Mesenchymal stem cell (in vitro differentiated cells and primary cell): ENCODE results near the gene OGA.

Source experiments
- DNase-seq: peaks from one replicate; pipeline ENCODE4 v3.0.0-alpha.2; 2013
- H2AFZ ChIP-seq: one replicate; pipeline ENCODE4 v1.6.1; 2013; ENCODE audit warnings: low read depth, mild to moderate bottlenecking, control low read depth, inconsistent platforms, low read length, moderate library complexity
- H2AK5ac ChIP-seq: 2 replicates; pipeline ENCODE4 v1.6.1; 2013; ENCODE audit warnings: low read length, moderate library complexity, mild to moderate bottlenecking, inconsistent platforms; ENCODE audit not compliant: severe bottlenecking
- H2BK120ac ChIP-seq: one replicate; pipeline ENCODE4 v1.6.1; 2013; ENCODE audit warnings: low read depth, mild to moderate bottlenecking, inconsistent platforms, low read length, moderate library complexity
- H2BK12ac ChIP-seq, 2 experiments: one replicate each; pipeline ENCODE4 v1.6.1; 2013; ENCODE audit warnings: inconsistent platforms in 2 of 2, low read length in 2 of 2, mild to moderate bottlenecking in 2 of 2, moderate library complexity in 2 of 2, control low read depth in 1 of 2
- H2BK15ac ChIP-seq: one replicate; pipeline ENCODE4 v1.6.1; 2013; ENCODE audit warnings: mild to moderate bottlenecking, low read depth, inconsistent platforms; ENCODE audit not compliant: poor library complexity, severe bottlenecking
- H2BK5ac ChIP-seq: 2 replicates; pipeline ENCODE4 v1.6.1; 2013; ENCODE audit warnings: low read depth, mild to moderate bottlenecking, low read length, control low read depth, inconsistent platforms; ENCODE audit not compliant: poor library complexity, severe bottlenecking
- H3K14ac ChIP-seq, 2 experiments: one replicate each; pipeline ENCODE4 v1.6.1; 2013; ENCODE audit warnings: inconsistent platforms in 2 of 2, low read length in 2 of 2, control low read depth in 1 of 2, mild to moderate bottlenecking in 1 of 2, moderate library complexity in 1 of 2
- H3K18ac ChIP-seq, 2 experiments: one replicate each; pipeline ENCODE4 v1.6.1; 2013; ENCODE audit warnings: inconsistent platforms in 2 of 2, low read length in 2 of 2, control low read depth in 1 of 2, low read depth in 1 of 2, mild to moderate bottlenecking in 1 of 2
- H3K23ac ChIP-seq, 2 experiments: one replicate each; pipeline ENCODE4 v1.6.1; 2013; ENCODE audit warnings: inconsistent platforms in 2 of 2, low read length in 2 of 2, mild to moderate bottlenecking in 2 of 2, moderate library complexity in 2 of 2, control low read depth in 1 of 2
- H3K27ac ChIP-seq: 2 replicates; pipeline ENCODE4 v1.5.1; 2013; ENCODE audit warnings: mild to moderate bottlenecking, moderate library complexity, low read length, control low read depth, inconsistent platforms; ENCODE audit not compliant: poor library complexity, severe bottlenecking
- H3K27me3 ChIP-seq, 2 experiments: 2 replicates each; pipeline versions ENCODE4 v1.6.1 to v1.7.0; 2013; ENCODE audit warnings: low read length in 2 of 2, mild to moderate bottlenecking in 2 of 2, moderate library complexity in 2 of 2, control low read depth in 1 of 2, inconsistent platforms in 1 of 2; ENCODE audit not compliant: control insufficient read depth in 1 of 2, insufficient read depth in 1 of 2
- H3K36me3 ChIP-seq, 2 experiments: 2 replicates each; pipeline versions ENCODE4 v1.6.1 to v1.7.0; 2013; ENCODE audit warnings: low read length in 2 of 2, control low read depth in 1 of 2, inconsistent platforms in 1 of 2, low read depth in 1 of 2, mild to moderate bottlenecking in 1 of 2; ENCODE audit not compliant: insufficient read depth in 2 of 2, control insufficient read depth in 1 of 2
- H3K4ac ChIP-seq, 2 experiments: one replicate each; pipeline ENCODE4 v1.6.1; 2013; ENCODE audit warnings: inconsistent platforms in 2 of 2, low read length in 2 of 2, mild to moderate bottlenecking in 2 of 2, moderate library complexity in 2 of 2, control low read depth in 1 of 2, low read depth in 1 of 2
- H3K4me1 ChIP-seq: 2 replicates; pipeline ENCODE4 v1.6.1; 2013; ENCODE audit warnings: low read depth, low read length, control low read depth; ENCODE audit not compliant: control insufficient read depth, insufficient read depth
- H3K4me2 ChIP-seq: 2 replicates; pipeline ENCODE4 v1.6.1; 2013; ENCODE audit warnings: low read length, mild to moderate bottlenecking, inconsistent platforms; ENCODE audit not compliant: poor library complexity, severe bottlenecking
- H3K4me3 ChIP-seq, 2 experiments: 2 replicates each; pipeline versions ENCODE4 v1.5.1 to v1.7.0; 2013; ENCODE audit warnings: low read length in 2 of 2, mild to moderate bottlenecking in 2 of 2, control low read depth in 1 of 2, low read depth in 1 of 2; ENCODE audit not compliant: insufficient read depth in 1 of 2
- H3K79me1 ChIP-seq: replicated peaks from 2 replicates; pipeline ENCODE4 v1.6.1; 2013; ENCODE audit warnings: mild to moderate bottlenecking, control low read depth, low read length, inconsistent platforms; ENCODE audit not compliant: poor library complexity, severe bottlenecking
- H3K9ac ChIP-seq: 2 replicates; pipeline ENCODE4 v1.7.0; 2013; ENCODE audit warnings: mild to moderate bottlenecking, low read length, moderate library complexity
- H3K9me3 ChIP-seq: 2 replicates; pipeline ENCODE4 v1.7.0; 2013; ENCODE audit warnings: mild to moderate bottlenecking, low read length; ENCODE audit not compliant: control insufficient read depth
- H4K8ac ChIP-seq: one replicate; pipeline ENCODE4 v1.6.1; 2013; ENCODE audit warnings: inconsistent platforms, mild to moderate bottlenecking, low read length, moderate library complexity
- H4K91ac ChIP-seq: one replicate; pipeline ENCODE4 v1.6.1; 2013; ENCODE audit warnings: mild to moderate bottlenecking, low read length, inconsistent platforms
- WGBS: methylation state at CpG from one replicate; pipeline ENCODE4 v1.1.7; 2013; ENCODE audit warnings: mixed read lengths; 5-methylcytosine and 5-hydroxymethylcytosine counted together

The OGA gene

GRCh38 chr10:101778151-101778780, 40.0 kb downstream of the OGA start:
- H4K8ac ChIP-seq = no peak overlapping the region
- no peak overlapping the region for H2BK120ac ChIP-seq
- 40% methylated on average over 12 of the region's 12 CpGs for WGBS
- no peak overlapping the region for H2AK5ac ChIP-seq
- H2AFZ ChIP-seq = no peak overlapping the region
- H3K9ac ChIP-seq = no peak overlapping the region
- H3K27ac ChIP-seq = no peak overlapping the region
- H4K91ac ChIP-seq = no peak overlapping the region
- no peaks in the 10 kb centered on the region for H3K9me3 ChIP-seq
- H2BK5ac ChIP-seq = no peak overlapping the region
- H3K27me3 ChIP-seq = peaks cover 47 to 55% of the 10 kb centered on the region in 2 experiments
- H3K4me1 ChIP-seq = peaks cover 50% of the 10 kb centered on the region
- H2BK12ac ChIP-seq = no peak overlapping the region
- no peak overlapping the region for H2BK15ac ChIP-seq
- H3K36me3 ChIP-seq = peaks cover 6 to 30% of the 10 kb centered on the region in 2 experiments
- H3K18ac ChIP-seq = no peak overlapping the region
- H3K4me2 ChIP-seq = no peak overlapping the region
- H3K79me1 ChIP-seq = peaks cover 15% of the 10 kb centered on the region
- H3K4ac ChIP-seq = no peak overlapping the region
- H3K14ac ChIP-seq = no peak overlapping the region
- no peak overlapping the region for H3K4me3 ChIP-seq
- no peak overlapping the region for H3K23ac ChIP-seq
- no peak for DNase-seq

- Histone ChIP-seq H3K9me3 (no peaks in the 10 kb centered on the region), H2AFZ (no peak overlapping the region), H3K23ac (no peak overlapping the region), H2BK15ac (no peak overlapping the region), H3K4ac (no peak overlapping the region), H3K4me1 (peaks cover 48% of the 10 kb centered on the region), H3K9ac (no peak overlapping the region), H3K27me3 (peaks cover 53 to 61% of the 10 kb centered on the region in 2 experiments), H4K91ac (no peak overlapping the region), H3K18ac (no peak overlapping the region), H2BK120ac (no peak overlapping the region), H3K4me2 (no peak overlapping the region), H4K8ac (no peak overlapping the region), H3K36me3 (peaks cover 6 to 30% of the 10 kb centered on the region in 2 experiments), H3K4me3 (no peak overlapping the region), H3K27ac (no peak overlapping the region), H3K14ac (no peak overlapping the region), H2BK5ac (no peak overlapping the region), H3K79me1 (peaks cover 12% of the 10 kb centered on the region), H2BK12ac (no peak overlapping the region), H2AK5ac (no peak overlapping the region)
- peak; percentile 18 for DNase-seq
- WGBS = 42% methylated on average over 1 of the region's 3 CpGs
Observed at GRCh38 chr10:101777619-101778145, 40.6 kb downstream of the OGA start.

- Histone ChIP-seq H4K8ac (no peak overlapping the region), H2BK5ac (no peak overlapping the region), H3K27ac (no peak overlapping the region), H2AK5ac (no peak overlapping the region), H4K91ac (no peak overlapping the region), H3K4ac (no peak overlapping the region), H2AFZ (no peak overlapping the region), H3K4me1 (peaks cover 36% of the 10 kb centered on the region), H3K14ac (no peak overlapping the region), H3K27me3 (peaks cover 67 to 75% of the 10 kb centered on the region in 2 experiments), H3K4me2 (peak overlapping the region; percentile 26), H3K9me3 (no peaks in the 10 kb centered on the region), H2BK12ac (no peak overlapping the region), H3K4me3 (no peak overlapping the region), H3K36me3 (peaks cover 0 to 20% of the 10 kb centered on the region in 2 experiments), H3K23ac (no peak overlapping the region), H2BK120ac (no peak overlapping the region), H3K18ac (no peak overlapping the region), H2BK15ac (no peak overlapping the region), H3K79me1 (peaks cover 4% of the 10 kb centered on the region), H3K9ac (no peak overlapping the region)
- no peak for DNase-seq
- WGBS = 3% methylated on average over 35 of the region's 74 CpGs
Observed at GRCh38 chr10:101776161-101776817, 42.0 kb downstream of the OGA start.
